Activated T-cell treated with anti-CD3 and anti-CD28 coated beads for 4 hours (primary cell): Measurements from ENCODE around the gene VSIG2.

Source experiments
- DNase-seq: peaks from one replicate; pipeline ENCODE4 v3.0.0-alpha.2; 2020

Gene VSIG2

DNA sequence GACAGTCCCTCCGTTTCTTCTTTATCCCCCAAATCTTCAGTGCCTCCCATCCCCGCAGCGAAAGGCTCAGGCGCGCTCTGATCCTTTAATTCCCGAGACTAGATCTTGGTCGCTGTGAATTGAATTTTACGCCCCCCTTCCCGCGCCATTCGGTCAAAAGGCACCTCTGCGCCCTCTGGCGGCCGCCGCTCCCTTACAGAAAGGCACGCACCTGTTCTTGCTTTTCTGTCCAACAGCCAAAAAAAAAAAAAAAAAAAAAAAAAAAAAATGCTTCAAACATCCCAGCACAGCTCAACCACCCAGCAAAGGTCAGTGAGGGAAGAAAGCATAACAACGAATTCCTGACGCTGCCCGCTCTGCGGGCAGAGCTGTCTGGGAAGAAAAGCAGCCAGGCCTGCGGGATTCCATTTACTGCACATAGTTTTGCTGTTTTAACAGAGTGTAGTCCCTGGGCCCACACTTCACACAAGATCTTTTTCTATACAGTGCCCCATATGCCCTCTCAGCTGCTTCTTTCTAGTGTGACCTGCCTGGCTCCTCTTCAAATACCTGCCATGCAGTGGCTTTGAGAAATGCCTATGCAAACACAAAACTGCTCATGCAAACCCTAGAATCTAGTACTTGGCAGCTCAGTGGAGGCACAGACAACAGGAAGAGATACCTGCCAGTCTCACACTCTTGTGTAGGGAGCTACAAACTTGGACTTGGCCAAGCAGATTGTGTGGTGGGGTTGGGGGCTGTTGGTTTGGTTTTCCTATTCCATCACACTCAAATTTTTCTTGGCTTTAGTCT lies 11.3 kb upstream of the VSIG2 start:
- peak; percentile 84 for DNase-seq

DNA sequence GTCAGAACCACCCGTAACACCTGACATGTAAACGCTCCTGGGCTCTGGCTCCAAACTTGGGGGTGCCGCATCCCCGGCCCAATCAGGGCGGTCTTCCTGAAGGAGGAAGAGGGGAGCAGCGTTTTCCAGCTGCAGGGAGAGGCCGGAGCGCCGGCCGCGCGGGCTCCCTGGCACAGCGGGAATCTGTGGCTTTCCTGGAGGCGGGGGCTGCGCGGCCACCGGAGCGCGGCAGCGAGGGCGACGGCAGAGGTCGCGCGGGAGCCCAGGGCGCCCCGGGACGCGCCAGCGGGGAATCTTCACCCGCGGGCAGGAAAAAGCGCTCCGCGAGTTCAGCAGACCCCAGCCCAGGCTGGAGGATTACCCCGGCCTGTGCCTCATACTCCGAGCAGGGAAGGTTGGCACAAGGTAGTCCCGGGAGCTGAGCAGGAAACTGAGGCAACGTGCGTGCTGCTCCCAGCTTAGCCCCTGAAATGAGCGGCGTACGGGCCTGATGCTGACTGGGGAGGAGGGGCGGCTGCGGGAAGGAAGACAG lies 10.6 kb upstream of the VSIG2 start:
- DNase-seq, result no peak

DNA sequence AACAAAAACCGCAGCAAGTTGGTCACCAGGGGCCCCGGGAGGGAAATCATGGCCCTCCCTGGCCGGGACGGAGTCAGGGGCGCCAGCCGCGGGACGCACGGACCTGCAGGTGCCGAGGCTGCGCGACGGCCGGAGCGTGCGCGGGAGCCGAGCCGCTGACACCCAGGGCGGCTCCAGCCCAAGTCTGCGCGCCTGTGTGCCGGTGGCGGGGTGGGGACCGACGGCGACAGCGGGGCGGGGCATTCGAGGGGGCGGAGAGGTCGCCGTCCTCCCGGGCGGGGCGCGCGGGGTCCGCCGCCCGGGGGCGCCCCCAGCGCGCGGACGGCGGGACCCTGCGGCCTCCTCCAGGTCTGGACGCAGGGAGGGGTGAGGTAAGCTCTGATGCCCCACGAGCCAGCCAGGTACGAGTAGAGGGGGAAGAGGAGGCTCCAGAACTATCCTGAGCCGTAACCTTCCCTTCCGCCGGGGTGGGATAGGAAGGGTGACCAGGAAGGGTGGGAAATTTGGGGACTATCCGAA lies 10.1 kb upstream of the VSIG2 start, which contains the start of gene ESAM:
Gene ESAM (minus strand): TSS at position 186 of the 519 bp plus-strand sequence. CDS start 136 bp downstream, at position 50.
- no peak for DNase-seq

DNA sequence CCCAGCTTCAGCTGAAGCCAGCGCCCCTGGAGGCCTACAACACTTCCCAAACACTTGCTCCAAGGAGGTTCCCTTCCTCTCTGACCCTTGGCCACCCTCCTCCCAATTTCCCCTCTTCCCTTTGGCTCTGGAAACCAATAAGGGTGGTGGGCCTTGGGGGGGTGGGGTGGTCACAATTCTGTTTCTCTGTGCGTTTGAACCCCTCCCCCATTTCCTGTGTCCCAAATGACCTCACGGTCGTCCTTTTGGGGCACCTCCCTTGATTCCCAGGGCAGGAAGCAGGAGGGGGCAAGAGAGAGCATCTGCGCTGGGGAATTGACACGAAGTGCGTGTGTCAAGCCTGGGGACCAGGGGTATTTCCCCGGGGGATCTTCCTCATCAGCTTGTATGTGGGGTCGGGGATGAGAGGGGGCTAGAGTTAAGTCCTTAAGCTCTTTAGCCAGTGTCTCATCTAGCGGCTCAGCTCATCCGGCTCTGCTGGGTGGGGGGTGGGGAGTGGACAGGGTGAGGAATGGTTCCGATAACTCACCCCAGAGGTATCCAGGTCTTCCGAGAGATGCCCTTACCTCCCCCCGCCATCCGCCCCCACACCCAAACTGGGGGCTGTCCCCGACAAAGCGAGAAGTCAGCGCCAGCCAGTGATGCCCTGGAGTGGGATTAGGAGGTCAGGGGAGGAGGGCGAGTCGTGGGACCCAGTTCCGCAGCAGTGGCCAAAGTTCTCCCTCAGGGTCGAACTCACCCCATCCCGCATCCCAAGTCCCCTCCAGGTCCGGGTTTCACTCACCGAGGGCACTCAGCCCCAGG lies 9.4 kb upstream of the VSIG2 start:
- no peak for DNase-seq

DNA sequence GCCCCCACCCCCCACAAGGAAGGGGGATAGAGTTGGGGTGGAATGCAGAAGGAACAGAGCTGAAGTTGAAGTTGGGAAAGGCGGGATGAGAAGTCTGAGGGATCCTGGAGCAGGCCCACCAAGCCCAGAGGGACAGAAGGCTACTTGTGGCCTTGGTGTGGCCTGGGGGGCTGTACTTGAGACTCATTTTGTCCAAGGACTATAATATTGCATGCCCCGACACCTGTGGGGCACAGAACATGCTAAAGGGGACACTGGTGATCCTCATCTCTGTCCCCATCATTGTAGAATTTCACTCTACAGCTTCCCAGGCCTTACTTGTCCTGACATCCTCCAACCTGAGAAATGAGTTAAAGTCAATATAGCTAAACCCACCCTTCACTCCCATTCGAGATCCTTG lies 8.8 kb upstream of the VSIG2 start:
- DNase-seq, result no peak

DNA sequence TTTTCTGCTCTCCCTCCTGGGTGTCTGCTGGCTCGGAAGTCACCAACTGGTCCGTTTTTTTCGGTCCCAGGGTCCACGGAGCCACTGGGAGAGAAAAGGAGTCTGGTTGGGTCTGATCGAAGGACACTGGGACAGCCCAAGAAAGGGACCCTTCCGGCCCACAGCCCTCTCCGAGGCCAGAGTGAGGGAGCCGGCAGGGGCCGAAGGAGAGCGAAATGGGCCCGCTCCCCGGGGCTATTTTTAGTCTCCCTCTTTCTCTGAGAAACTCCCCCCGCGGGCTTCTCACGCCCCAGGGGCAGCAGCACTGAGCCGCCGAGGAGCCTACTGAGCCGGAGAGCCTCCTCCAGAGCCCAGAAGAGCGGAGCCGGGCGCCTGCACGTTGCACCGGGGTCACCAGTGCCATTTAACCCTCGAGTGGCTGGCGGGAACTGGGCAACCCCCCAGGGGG lies 8.2 kb upstream of the VSIG2 start:
- no peak for DNase-seq

DNA sequence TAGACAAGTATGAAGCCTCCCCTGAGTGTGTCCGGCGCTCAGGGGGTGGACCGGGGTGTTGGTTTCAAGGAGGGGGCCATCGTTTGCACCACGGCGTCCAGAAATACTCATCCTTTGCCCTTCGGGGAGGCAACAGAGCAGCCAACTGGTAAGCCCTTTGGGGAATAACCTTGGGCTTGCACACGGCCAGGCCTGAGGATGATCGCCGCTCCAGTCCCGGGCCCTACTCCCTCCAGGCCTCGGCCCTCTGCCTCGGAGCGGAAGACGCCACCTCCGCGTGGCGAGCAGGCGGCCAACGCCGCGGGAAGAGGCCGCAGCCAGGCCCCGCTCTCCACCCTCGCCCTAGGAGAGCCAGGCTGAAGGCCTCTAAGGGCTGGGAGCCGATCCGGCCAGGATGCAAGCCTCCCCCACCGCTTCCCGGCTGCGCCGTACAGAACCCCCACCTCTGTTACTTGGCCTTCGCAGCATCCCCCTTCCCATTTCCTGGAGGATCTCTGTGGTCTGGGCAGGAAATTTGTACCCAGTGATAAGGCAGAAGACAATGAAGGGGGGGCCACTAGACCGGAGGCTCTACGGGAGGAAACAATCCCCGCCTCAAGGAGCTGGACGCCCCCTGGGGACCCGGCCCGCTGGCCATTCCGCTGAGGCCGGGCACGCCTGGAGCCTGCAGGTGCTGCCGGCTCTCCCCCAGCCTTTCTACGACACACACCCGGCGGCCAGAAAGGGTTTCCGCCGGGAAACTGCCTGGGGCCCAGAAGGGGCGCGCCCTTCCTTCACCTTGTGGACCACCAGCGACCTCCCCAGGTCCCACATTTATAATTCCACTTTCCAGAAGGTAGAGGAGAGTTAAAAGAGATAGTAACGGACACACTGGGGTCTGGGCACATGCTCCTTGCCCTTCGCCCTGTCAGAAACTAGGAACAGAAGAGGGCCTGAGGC lies 7.5 kb upstream of the VSIG2 start:
- DNase-seq, result no peak

DNA sequence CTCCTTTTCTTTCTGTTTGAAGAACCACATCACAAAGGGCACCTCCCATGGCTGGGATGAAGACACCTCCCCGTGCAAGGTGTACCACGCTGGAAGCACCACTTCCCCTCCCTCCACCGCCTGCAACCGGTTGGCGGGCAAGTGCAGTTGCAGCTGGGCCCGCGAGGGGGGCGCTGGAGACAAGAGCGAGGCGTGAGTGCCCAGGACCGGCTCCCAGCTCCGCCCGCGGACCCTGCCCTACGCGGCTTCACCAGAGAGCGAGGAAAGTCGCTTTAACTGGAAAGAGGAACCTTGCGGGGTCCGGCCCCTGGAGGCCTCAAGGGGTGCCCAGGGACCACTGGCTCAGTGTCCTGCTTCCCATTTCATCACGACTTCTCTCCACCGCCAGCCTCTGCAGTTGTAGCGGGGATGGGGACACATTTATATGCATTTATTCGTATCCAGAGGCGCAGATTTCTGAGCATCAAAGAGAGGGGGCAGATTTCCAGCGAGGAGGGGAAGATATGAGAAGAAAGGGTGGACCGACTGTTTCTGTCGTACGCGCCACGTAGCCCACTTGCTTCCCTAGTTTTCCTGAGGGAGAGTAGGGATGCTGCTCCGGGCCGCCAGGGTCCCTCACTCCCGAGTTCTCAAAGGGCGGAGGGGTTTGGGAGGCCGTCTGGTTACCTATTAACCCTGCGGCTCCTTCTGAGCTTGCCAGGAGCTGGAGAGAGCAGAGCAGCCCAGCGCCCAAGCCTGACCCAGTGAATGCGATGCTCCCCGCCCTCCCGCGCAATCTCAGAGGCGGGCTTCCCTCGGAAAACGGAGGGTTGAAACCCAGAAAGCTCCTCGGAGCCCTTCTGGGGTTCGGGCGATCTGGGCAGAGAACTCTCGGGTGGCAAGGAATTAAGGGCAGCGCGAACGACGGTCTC lies 6.6 kb upstream of the VSIG2 start:
- peak; percentile 45 for DNase-seq

DNA sequence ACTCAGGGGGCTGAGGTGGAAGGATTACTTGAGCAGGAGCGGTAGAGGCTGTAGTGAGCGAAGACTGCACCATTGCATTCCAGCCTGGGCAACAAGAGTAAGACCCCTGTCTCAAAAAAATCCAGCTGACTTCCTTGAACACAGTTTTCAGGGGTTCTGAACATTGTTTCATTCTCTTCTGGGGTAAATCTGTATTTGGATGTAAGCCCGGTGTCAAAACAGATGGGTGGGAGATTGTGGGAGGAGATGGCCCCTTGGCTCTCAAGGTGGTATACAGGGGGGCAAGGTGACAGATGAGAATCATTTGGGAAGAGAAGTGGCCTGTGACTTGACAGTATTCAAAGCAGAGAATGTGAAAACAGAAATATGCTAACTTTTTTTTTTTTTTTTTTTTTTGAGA lies 5.3 kb upstream of the VSIG2 start:
- no peak for DNase-seq

DNA sequence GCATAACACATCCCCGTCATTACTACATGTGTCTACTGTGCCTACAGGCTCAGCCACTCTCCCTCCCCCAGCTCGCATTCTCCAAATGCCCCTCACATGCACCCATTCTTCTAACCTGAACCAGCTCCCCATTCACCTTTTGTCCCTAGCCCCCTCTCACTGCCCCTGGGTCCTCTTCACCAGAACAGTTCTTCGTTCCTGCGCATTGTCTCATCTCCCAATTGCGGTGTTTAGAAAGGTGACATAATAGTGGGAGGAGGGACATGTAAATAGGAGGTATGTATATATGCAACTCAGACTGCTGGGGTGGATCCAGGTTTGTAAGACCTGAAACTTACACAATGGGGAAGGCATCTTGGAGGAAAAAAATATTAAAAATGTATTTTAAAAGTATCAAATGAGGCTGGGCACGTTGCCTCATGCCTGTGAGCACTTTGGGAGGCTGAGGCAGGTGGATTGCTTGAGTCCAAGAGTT lies 4.7 kb upstream of the VSIG2 start:
- no peak for DNase-seq

DNA sequence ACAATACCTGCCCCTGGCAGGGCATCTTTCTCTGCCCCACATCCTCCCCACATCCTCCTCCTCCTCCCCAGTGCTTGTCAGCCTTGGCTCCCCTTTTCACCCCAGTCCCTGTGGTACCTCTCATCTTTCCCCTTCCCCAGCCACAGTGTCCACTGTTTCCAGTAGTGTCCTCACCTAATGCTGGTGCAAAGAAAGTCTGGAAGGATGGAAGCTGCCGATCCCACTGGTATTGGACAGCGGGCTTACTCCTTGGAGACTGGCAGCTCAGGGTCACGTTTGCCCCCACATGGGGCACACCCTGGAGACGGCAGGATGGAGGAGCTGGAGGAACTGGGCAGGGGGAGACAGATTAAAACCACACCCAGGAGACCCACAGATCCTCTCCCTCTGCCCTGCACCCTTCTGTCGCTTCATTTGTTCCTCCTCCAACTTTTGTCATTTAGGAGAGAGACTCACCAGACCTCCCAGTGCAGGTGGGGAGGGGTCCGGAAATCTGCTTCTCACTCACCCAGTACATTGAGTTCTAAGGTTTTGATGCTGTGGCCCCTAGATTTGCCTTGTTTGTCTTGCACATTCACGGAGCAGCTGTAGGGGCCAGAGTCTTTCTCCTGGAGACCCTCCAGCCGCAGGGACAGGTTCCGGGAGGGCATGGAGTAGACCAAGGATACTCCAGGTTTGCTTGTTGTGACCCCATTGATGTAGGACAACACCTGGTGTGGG lies 4.1 kb upstream of the VSIG2 start:
- DNase-seq, result no peak

DNA sequence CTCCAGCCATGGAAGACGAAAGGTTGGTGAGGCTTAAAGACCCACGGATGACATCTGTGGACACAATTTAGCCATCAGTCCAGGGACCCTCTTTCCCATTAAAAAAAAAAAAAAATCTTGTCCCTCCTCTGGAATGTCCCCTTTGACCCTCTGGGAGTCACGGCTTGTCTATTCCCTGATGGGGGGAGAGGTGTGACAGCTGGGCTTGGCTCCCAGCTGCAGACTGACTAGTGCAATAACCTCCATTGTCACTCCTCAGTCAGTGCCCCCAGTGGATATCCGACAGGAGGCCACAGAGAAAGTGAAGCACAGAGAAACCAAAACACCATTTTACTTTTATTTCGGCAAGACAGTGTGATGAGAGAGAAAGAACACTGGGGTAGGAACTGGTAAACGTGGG lies 2.7 kb upstream of the VSIG2 start:
- DNase-seq, result no peak

DNA sequence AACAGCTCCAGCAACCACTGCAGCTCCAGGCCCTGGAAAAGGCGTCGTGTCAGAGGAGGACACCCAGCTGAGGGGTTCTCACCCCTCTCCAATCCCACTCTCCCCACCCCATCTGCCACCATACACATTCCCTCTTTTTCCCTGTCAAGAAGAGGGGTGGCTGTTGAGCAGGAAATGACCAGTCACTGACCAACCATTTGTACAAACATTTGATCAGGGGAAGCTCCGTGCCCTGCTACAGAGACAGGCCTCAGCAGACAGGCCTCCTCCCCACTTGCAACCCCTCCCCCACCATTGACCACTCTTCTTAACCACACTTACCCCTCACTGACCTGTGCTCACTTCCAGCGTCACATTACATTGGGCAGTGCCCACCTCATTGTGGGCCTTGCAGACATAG lies 2.3 kb upstream of the VSIG2 start:
- no peak for DNase-seq

DNA sequence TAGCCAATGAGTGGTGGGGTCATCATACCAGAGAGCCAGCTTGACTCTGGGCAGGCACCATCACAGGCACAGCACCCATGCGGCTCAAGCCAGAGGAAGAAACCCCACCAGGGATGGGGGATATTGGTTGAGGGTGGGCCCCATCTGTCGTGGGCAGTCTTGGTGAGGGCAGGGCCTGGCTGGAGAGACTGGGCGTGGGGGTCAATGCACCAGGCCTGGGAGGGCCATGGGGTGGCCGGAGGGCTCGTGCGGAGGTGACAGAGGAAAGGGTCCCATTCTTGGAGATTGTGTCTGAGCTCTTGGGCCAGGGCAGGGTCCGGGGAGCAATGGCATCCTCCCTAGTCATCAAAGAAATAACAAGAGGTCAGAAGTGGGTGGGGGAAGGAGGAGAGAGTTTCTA lies 1.6 kb upstream of the VSIG2 start:
- DNase-seq, result no peak

DNA sequence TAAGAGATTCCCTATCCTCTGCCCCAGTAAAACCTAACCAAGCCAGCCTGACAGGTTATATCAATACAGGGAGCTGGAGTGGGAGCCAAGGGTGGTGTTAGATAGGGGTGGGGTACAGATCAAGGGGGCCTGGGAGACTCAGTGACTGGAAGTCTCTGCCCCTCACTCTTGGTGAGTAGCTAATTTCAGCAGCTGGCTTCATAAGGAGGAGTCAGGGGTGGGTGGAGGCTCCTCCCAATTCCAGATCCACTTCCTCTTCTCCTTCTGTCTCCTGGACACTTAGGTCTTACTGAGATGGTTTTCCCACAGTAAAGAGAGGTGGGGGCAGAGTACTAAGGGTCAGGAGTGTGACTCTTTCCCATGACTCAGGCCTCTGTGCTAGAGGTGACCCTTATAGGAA lies 1.1 kb upstream of the VSIG2 start:
- DNase-seq, result no peak

DNA sequence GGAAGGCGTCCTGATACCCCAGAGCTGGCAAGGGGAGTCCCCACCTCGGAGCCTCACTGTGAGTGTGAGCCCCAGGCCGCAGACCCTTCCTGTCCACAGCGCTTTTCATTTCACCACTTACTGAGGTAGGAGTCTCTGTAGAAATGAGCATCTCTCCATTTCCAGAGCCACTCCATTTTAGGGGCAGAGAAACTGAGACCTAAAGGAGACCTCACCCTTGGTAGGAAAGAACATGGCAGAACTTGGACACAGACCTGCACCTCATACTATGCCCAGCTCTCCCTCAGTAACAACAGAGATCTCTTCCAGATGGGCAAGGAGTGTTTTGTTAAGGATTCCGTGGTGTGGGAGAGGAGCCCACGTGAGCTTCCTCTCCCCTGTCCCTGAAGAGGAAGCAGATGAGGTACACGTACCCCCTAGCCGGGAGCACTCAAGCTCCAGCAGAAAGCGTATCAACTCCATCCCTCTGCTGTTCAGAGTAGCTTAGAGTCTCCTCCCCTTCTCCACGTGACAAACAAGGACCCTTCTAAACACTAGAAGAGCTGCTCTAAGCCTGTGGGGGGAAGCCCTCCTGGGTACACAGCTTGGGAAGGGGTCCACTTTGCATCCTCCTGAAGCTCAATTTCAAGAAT lies 532 bp upstream of the VSIG2 start:
- no peak for DNase-seq

DNA sequence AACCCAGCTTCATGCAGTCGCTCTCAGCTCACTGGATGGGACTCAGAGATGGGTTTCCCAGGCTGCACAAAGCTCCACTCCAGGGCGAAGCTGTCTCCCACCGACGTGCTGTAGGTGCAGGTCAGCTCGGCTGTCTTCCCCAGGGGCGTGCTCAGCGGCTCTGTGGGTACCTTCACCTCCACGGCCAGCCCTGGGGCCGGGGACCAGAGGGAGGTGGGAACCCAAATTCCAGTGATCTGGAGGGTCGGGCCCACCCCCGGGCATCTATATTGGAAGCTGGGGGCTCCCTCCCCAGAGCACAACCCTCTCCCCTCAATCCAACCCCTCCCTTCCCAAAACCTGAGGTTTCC lies 689 bp downstream of the VSIG2 start:
- no peak for DNase-seq

DNA sequence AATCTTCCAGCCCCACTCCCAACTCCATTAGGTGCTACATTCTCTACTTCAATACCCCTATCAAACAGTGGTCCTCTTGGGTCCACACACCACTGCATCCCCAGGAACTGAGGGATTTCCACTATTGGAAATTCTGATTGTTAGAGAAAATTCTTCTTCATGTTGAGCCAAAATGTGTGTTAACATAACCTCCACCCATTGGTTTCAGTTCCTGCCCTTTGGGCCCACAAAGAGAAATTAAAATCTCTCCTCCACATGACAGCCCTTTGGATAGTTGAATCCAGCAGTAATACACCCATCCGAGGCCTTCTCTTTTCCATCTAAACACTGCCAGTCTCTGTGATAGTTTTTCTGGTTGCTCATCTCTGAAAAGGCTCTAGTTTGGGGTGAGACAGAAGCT lies 2.1 kb downstream of the VSIG2 start:
- DNase-seq, result no peak

DNA sequence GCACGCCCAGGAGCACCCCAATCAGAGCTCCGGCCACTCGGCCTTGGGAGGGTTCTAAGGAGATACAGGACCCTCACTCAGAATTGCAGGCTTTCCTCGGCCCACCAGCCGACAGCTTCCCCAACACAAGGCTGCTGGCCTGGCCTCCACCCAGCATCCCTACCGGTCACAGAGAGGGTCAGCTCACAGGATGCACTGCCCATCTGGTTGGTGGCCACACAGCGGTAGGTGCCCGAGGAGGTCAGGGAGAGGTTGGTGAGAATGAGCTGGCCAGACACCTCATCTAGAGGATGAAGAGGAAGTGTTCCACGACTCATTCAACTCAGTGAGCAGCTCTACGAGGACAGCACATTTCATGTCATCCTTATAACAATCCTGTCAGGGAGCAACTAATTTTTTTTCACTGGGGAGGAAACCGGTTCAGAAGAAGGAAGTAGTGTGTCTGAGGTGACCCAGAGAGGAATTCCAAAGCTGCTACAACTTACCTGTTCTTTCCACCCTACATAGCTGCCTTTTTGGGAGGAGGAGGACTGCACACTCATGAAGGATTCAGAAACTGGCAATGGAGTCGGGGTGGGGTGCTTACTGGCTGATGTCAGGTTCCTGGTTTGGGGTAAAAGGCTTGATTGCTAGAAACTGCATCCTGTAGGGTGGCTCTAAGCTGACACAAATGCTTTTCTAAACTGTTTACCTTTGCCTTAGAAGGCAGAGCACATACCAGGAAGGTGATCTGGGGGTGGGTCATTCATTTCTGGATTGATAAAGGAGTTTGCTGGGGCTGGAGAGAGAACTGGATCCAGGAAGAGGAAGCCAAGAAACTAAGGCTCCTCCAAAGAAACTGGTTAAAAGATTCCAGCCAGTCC lies 3.3 kb downstream of the VSIG2 start:
- no peak for DNase-seq
